ENCODE measurements around the gene B3GNT4.
A peak's percentile ranks its signal among the peaks of the same experiment; 100 is the strongest.
"Not testable (repeated sequence)": the region's sequence is repeated elsewhere in the genome, so short reads cannot be mapped to it uniquely, and the experiment has no call there.

Gene B3GNT4

GRCh38 chr12:122187466-122187865 lies 16.0 kb upstream of the B3GNT4 start:
- DNase-seq (ENCODE audit: low spot score) (no peak), FAIRE-seq (no peak)

GRCh38 chr12:122189626-122190475 lies 13.7 kb upstream of the B3GNT4 start:
- FAIRE-seq (no peak), DNase-seq (ENCODE audit: low spot score) (no peak)

DNA sequence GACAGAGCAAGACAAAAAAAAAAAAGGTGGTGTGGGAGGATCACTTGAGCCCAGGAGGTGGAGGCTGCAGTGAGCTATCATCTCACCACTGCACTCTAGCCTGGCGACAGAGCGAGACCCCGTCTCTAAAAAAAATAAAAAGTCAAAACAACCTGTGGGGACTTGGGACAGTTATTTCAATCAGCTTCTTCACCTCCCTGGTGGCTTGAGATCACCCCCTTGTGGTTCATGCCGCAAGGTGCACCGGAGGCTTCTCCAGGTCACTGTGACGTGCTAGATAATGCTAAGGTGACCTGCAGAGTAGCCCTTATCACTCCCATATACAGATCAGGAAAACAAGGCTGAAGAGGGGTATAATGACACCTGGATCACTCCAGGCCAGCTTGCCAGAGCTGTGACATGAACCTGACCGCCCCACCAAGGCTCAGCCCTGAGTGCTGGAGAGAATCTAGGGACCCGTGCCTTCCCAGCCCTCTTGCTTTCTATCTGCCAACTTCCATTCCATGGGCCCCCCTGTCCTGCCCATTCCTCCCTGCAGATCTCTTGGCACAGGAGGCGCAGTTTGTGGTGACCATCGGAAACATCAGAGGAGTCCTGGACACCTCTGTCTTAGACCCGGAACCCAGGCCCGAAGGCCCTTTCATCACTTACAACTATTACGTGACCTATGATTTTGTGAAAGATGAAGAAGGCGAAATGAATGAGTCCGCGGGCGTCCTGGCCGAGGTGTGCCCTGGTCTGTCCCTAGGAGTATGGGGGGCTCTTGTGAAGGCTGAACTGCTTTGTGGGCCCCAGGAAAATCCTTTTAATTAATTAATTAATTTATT lies 12.5 kb upstream of the B3GNT4 start:
- DNase-seq (ENCODE audit: low spot score): peak; percentile 28
- no peak for FAIRE-seq

DNA sequence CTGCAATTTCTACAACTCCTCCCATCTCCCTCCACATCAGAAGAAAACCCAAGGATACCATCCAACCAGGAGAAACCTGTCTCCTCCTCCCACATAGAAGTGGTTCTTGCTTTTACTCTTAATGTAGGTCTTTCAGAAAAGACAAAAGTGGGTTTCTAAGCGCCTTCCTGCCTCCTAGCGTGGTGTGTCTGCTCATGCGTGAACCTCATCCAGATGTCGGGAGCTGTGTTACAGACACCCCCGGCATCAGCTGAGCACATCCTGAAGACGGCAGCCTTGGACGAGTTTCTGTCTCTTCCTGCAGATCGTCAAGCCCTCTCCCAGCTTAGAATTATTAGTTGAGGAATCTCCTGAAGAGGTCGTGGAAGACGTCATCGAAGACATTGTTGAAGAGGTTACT lies 11.1 kb upstream of the B3GNT4 start:
- FAIRE-seq (no peak), DNase-seq (ENCODE audit: low spot score) (no peak)

DNA sequence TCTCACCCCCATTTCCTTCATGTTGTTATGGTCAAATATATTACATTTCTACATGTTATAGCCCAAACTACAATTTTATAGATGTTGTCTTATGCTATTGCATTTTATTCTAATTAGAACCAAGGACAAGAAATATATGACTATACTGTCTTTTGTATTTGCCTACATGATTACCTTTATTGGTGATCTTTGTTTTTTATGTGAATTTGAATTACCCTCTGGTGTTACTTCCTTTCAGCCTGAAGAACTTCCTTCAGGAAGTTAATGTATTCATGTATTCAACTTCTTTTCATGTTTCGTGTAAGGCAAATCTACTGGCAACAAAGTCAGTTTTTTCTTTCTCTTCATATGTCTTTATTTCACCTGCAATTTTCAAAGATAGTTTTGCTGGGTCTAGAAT lies 8.7 kb upstream of the B3GNT4 start:
- no peak for DNase-seq (ENCODE audit: low spot score)
- FAIRE-seq: no peak

DNA sequence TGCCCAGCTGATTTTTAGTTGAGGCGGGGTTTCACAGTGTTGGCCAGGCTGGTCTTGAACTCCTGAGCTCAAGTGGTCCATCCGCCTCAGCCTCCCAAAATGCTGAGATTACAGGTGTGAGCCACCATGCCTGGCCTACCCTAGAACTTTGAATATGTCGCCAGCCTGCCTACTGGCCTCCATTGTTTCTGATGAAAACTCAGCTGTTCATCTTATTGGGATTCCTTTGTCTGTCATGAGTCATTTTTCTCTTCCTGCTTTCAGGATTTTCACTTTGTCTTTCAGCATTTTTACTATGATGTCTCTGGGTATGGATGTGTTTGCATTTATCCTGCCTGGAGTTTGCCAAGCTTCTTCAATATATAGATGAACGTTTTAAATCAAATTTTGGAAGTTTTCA lies 8.1 kb upstream of the B3GNT4 start:
- DNase-seq (ENCODE audit: low spot score) (no peak), FAIRE-seq (no peak)

GRCh38 chr12:122197612-122197966 lies 5.9 kb upstream of the B3GNT4 start:
- no peak for DNase-seq (ENCODE audit: low spot score)
- FAIRE-seq: no peak

- no peak for FAIRE-seq
- DNase-seq (ENCODE audit: low spot score): no peak
Observed at GRCh38 chr12:122199484-122200355, 3.8 kb upstream of the B3GNT4 start.

GRCh38 chr12:122200541-122201175 lies 2.9 kb upstream of the B3GNT4 start:
- FAIRE-seq (no peak), DNase-seq (ENCODE audit: low spot score) (no peak)

DNA sequence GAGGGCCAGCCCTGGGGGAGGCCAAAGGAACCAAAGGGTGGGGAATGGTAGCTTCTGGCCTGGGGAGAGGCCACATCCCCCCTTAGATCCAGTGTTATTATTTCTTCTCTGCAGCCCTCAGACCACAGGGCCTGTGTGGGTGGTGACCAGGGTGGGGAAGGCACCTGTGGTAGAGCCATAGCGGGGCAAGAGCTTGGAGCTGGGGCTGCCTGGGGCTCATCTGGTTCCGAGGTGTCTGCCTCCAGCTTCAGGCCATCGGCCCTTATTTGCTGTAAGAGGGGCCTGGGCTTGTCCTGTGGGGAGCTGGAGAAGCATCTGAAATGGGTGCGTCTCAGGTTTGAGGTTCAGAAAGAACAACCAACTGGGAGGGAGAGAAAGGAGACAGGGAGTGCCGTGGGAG lies 2.1 kb upstream of the B3GNT4 start:
- DNase-seq (ENCODE audit: low spot score) (no peak), FAIRE-seq (no peak)

DNA sequence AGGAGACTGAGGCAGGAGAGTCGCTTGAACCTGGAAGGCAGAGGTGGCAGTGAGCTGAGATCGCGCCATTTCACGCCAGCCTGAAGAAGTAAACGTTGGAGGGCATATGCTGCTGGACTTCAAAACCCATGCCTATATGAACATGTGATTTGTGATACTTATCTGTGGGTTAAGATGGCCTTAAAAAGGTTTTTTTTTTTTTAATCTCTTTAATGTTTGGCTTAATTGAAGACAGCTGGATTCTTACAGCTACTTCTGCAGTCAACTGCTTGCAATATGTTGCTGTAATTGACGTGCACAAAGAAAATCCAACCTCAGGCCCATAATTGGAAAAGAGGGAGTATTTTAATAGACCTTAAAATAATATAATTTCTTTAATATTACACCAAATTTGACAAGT lies 1.5 kb upstream of the B3GNT4 start:
- DNase-seq (ENCODE audit: low spot score) (no peak), FAIRE-seq (no peak)

GRCh38 chr12:122202811-122203210 lies 698 bp upstream of the B3GNT4 start:
- not testable (repeated sequence) for DNase-seq (ENCODE audit: low spot score); FAIRE-seq

DNA sequence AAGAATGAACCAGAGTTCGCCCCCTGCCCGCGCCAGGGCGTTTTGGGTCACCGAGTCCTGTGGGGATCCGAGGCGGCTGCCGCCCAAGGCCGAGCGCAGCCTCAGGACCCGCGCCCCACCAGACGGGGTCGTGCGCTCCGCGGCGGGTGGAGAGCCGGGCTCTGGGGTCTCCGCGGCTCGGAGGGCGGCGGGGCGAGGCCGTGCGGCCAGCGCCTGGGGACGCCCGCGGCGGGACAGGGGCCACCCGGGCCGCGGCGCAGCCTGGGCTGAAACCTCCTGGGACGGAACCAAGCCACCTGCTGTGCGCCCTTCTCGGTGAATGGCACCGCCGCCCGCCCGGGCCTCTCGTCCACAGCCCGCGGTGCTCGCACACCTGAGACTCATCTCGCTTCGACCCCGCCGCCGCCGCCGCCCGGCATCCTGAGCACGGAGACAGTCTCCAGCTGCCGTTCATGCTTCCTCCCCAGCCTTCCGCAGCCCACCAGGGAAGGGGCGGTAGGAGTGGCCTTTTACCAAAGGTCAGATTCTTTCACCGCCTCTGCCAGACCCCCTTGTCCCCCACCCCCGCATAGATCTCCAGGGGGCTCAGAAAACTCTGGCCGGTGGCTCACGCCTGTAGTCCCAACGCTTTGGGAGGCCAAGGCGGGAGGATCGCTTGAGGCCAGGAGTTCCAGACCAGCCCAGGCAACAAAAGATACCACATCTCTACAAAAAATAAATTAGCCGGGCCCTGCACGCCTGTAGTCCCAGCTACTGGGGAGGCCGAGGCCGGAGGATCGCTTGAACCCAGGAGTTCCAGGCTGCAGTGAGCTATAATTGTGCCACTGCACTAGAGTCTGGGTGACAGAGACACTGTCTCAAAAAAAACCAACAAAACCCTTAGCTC lies 901 bp downstream of the B3GNT4 start:
- FAIRE-seq (no peak), DNase-seq (ENCODE audit: low spot score) (no peak)

- FAIRE-seq (no peak), DNase-seq (ENCODE audit: low spot score) (no peak)
Observed at GRCh38 chr12:122205053-122205925, 1.8 kb downstream of the B3GNT4 start.

GRCh38 chr12:122206111-122206881 lies 2.8 kb downstream of the B3GNT4 start:
- no peak for FAIRE-seq
- DNase-seq (ENCODE audit: low spot score): no peak

DNA sequence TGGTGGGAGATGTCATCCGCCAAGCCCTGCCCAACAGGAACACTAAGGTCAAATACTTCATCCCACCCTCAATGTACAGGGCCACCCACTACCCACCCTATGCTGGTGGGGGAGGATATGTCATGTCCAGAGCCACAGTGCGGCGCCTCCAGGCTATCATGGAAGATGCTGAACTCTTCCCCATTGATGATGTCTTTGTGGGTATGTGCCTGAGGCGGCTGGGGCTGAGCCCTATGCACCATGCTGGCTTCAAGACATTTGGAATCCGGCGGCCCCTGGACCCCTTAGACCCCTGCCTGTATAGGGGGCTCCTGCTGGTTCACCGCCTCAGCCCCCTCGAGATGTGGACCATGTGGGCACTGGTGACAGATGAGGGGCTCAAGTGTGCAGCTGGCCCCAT lies 3.5 kb downstream of the B3GNT4 start:
- DNase-seq (ENCODE audit: low spot score) (no peak), FAIRE-seq (no peak)

DNA sequence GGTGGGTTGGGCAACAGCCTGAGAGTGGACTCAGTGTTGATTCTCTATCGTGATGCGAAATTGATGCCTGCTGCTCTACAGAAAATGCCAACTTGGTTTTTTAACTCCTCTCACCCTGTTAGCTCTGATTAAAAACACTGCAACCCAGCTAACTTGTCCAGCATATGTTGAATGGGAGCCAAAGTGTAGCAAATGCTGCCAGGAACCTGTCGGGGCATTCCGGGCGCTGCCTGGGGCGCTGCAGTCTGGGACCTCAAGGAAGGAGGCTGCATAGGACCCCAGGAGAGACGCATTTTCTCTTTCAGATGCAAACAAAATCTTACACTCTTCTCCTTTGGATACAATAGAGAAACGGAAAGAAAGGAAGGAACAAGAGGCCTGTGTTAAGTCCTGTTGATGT lies 3.9 kb downstream of the B3GNT4 start:
- no peak for DNase-seq (ENCODE audit: low spot score)

DNA sequence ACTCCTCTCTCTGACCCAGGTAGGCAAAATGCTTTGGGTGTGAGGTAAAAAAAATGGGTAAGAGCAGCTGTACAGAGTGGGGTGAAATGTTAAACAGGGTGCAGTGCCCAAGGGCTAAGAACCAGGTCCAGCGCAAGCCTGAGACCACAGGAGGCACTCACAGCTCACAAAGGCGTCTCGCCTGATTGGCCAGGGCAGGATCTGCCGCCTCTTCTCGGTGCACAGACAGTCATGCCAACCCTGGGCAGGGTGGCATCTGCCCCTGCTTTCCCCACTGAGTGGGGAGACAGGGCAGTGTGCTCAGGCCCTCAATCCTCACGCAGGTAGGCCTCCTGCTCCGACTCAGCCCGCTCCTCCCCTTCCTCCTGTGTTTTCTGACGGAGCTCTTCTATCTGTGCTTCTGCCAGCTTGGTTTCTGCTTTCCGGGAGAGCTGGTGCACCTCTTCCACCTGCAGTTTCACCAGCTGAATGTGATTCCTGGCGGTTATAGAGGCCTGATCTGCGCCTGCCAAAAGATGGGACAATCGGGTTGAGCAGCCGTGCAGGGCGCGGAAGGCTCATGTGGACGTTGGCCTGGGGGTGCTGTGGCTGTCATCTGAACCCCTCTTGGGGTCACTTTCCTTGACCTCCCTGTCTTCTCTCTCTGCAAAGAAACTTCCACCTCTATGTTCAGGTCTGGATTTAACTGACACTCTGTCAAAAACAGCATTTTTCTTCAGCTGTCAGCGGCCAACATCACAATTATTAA lies 4.7 kb downstream of the B3GNT4 start:
- DNase-seq (ENCODE audit: low spot score): no peak
- FAIRE-seq: no peak

More for the DNA sequence above, 3.9 kb downstream of the B3GNT4 start:
- FAIRE-seq: no peak
